GM12875 (cell line): Measurements from ENCODE around the gene TTLL9.
"Not testable (repeated sequence)": the region's sequence is repeated elsewhere in the genome, so short reads cannot be mapped to it uniquely, and the experiment has no call there.

Experiments
- H3K4me3 ChIP-seq: one replicate; pipeline ENCODE4 v1.5.1; 2011; ENCODE audit warnings: low read depth, low read length, control low read depth
- CTCF ChIP-seq: IDR thresholded peaks from 2 replicates; pipeline ENCODE4 v1.5.1; 2011; ENCODE audit warnings: low read depth, mild to moderate bottlenecking, control low read depth, inconsistent platforms, low read length, moderate library complexity, borderline replicate concordance; ENCODE audit not compliant: insufficient read depth

TTLL9 gene

DNA sequence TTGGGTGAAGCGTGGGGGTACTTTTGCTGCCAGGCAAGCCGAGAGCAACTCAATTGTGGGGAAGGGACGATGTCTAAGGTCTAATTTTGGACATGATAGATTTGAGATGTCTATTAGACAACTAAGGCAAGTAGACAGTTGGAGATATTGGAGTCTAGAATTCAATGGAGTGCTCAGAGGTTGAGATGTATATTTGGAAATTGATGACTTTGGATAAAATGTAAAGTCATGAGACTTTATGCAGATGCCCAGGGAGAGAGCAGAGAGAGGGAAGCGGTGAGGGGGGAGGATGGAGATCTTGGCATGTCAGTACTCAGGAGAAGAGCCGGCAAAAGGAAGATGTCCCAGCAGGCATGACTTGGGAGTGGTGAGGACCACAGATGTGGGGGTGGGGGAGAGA is 44.4 kb upstream of the TTLL9 start:
- H3K4me3 ChIP-seq = no peak overlapping the region

GRCh38 chr20:31827059-31827458 is 43.4 kb upstream of the TTLL9 start:
- H3K4me3 ChIP-seq = no peak overlapping the region
- no peak for TF ChIP-seq CTCF

More for the DNA sequence above, 44.4 kb upstream of the TTLL9 start:
- TF ChIP-seq CTCF = no peak

DNA sequence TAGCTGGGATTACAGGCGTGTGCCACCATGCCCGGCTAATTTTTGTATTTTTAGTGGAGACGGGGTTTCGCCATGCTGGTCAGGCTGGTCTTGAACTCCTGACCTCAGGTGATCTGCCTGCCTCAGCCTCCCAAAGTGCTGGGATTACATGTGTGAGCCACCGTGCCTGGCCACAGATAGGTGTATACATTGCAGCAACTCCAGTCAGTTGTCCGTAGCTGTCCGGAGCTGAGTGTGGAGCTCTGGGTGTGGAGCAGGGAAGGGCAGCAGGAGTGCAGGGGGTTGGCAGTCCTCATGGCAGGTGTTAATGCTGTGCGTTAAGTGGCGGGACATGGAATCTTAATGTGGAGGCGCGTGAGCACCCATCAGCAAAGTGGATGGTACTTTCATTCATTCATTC is 42.4 kb upstream of the TTLL9 start:
- not testable (repeated sequence) for H3K4me3 ChIP-seq

- TF ChIP-seq CTCF = no peak
- no peak overlapping the region for H3K4me3 ChIP-seq
Observed at GRCh38 chr20:31829731-31830130, 40.7 kb upstream of the TTLL9 start.

DNA sequence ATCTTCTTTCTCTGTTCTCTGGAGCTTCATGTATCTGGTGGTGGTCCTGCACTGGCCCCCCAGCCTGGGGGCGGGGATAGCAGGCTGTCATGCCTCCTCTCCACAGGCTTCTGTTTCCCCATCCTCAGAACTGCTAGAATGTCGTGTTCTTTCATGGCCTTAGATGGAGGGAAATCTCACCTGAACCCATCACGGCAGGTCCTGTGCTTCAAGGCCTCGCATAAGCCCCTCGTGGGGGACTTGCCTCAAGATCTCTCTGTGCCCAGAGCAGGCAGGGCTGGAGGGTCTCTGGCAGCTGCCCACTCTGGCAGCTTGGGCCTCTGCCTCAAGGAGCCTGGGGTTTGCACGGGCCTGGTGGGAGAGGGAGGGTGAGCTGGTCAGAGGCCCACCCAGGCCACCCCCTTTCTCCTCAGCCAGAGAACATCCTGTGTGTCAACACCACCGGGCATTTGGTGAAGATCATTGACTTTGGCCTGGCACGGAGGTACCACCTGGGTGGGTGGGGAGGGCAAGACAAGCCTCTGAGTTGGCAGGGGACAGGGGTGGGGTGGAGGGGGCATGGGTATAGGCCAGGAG is 39.9 kb upstream of the TTLL9 start:
- no peak overlapping the region for H3K4me3 ChIP-seq
- TF ChIP-seq CTCF = no peak

DNA sequence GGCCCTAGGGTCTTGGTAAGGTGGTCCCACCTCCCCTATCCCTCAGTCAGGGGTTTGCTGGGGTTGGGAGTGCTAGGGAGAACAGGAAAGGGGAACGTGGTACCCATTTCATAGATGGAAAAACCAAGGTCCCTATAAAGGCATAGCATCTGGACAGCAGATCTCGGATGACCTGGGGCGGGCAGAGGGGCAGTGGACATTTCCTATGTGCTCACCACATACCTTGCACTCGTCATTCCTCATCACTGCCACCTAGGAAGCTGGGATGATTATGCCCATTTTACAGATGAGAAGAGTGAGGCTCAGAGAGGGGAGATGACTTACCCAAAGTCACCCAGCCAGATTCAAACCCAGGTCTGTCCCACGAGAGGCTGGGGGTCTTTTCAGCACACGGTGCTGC is 39.2 kb upstream of the TTLL9 start:
- no peak for TF ChIP-seq CTCF

DNA sequence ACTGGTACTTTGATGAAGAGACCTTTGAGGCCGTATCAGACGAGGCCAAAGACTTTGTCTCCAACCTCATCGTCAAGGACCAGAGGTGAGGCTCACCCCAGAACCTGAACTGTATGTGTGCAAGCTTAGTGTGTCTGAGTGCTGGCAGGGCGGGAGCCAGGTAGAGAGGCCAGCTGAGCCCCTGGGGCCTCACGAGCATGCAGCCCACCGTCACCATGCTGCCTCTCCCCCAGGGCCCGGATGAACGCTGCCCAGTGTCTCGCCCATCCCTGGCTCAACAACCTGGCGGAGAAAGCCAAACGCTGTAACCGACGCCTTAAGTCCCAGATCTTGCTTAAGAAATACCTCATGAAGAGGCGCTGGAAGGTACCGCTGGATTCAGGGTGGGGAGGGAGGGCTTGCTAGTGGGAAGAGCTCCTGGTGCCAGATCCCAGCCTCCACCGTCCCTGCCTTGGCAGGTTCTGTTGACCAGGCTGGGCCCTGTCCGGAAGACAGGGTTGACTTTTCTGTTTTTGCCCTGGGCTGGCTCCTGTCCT is 38.6 kb upstream of the TTLL9 start:
- H3K4me3 ChIP-seq = no peak overlapping the region
- no peak for TF ChIP-seq CTCF

More for the DNA sequence above, 39.2 kb upstream of the TTLL9 start:
- H3K4me3 ChIP-seq = no peak overlapping the region
